Activated naive CD4-positive, alpha-beta T cell treated with anti-CD3 and anti-CD28 coated beads, Interleukin-2, amount 10 ng/mL, durations not matched to agents 7 days and 5 days (primary cell): ENCODE results near the gene NEURL2.
"Not testable (repeated sequence)": the region's sequence is repeated elsewhere in the genome, so short reads cannot be mapped to it uniquely, and the experiment has no call there.

ENCODE experiments used
- CTCF ChIA-PET: fragments of 350-600 bp; sonication (Branson Sonifier 250); formaldehyde crosslinking; loops from one replicate; lab custom pipeline; 2021; ENCODE audit warnings: antibody characterized with exemption; lab: Charles Lee
- DNase-seq: peaks from one replicate; pipeline ENCODE4 v3.0.0-alpha.2; 2020
- H3K27ac Mint-ChIP-seq: one replicate; pipeline ENCODE4 v1.8.0; 2021; ENCODE audit warnings: mild to moderate bottlenecking, moderate library complexity, mixed read lengths
- H3K27me3 Mint-ChIP-seq: one replicate; pipeline ENCODE4 v1.8.0; 2021; ENCODE audit warnings: mild to moderate bottlenecking, mixed read lengths
- H3K36me3 Mint-ChIP-seq: one replicate; pipeline ENCODE4 v1.8.0; 2021; ENCODE audit warnings: mixed read lengths
- H3K4me1 Mint-ChIP-seq: one replicate; pipeline ENCODE4 v1.8.0; 2021; ENCODE audit warnings: mixed read lengths
- H3K4me3 Mint-ChIP-seq: one replicate; pipeline ENCODE4 v1.8.0; 2021; ENCODE audit warnings: mild to moderate bottlenecking, moderate library complexity, mixed read lengths
- H3K9me3 Mint-ChIP-seq: one replicate; pipeline ENCODE4 v1.8.0; 2021; ENCODE audit warnings: mixed read lengths

Gene NEURL2

GRCh38 chr20:45882469-45883099 lies 8.4 kb downstream of the NEURL2 start:
- Mint-ChIP-seq H3K4me3 (peak overlapping the region; percentile 49), H3K4me1 (peaks cover 45% of the 10 kb centered on the region), H3K27ac (no peak overlapping the region), H3K36me3 (peaks cover 25% of the 10 kb centered on the region), H3K9me3 (no peaks in the 10 kb centered on the region), H3K27me3 (no peaks in the 10 kb centered on the region)
- CTCF ChIA-PET = interaction anchor here (2.1 to 2.8 kb wide), 2 partner anchors 8 to 83 kb away, joined by 7 to 8 read pairs; partner anchors contain the start of gene NEURL2
- no peak for DNase-seq

- DNase-seq = peak; percentile 100
- H3K4me1 Mint-ChIP-seq = peaks cover 44% of the 10 kb centered on the region
- H3K27ac Mint-ChIP-seq = peak within 1 kb of the TSS; percentile 91
- H3K36me3 Mint-ChIP-seq = peaks cover 28% of the 10 kb centered on the region
- H3K9me3 Mint-ChIP-seq = no peaks in the 10 kb centered on the region
- H3K4me3 Mint-ChIP-seq = peak within 1 kb of the TSS; percentile 89
- no peaks in the 10 kb centered on the region for H3K27me3 Mint-ChIP-seq
- CTCF ChIA-PET = interaction anchor here (1.4 to 2.8 kb wide), 3 partner anchors 9 to 81 kb away, joined by 3 to 8 read pairs (median 7); partner anchors contain the start of gene NEURL2
These were observed 9.8 kb downstream of the NEURL2 start, which contains the start of gene ZSWIM1 for GRCh38 chr20:45880988-45881788. Gene ZSWIM1 (plus strand): TSS chr20:45881227. CDS start chr20:45882593, 1,366 bp downstream.

- no peak for DNase-seq
- Mint-ChIP-seq H3K4me3 (no peak overlapping the region), H3K9me3 (no peaks in the 10 kb centered on the region), H3K36me3 (peaks cover 18% of the 10 kb centered on the region), H3K4me1 (peaks cover 22% of the 10 kb centered on the region), H3K27ac (no peak overlapping the region), H3K27me3 (no peaks in the 10 kb centered on the region)
- CTCF ChIA-PET = interaction anchor here (0.6 kb wide), 1 partner anchor 1417 kb away, joined by 4 read pairs; no protein-coding TSS in a partner anchor
These were observed 12.8 kb downstream of the NEURL2 start for GRCh38 chr20:45878076-45878761.

- H3K9me3 Mint-ChIP-seq = no peaks in the 10 kb centered on the region
- peaks cover 11% of the 10 kb centered on the region for H3K36me3 Mint-ChIP-seq
- H3K4me1 Mint-ChIP-seq = no peaks in the 10 kb centered on the region
- CTCF ChIA-PET = no interaction called here
- DNase-seq = no peak
- no peak overlapping the region for H3K4me3 Mint-ChIP-seq
- no peak overlapping the region for H3K27ac Mint-ChIP-seq
- H3K27me3 Mint-ChIP-seq = no peaks in the 10 kb centered on the region
These were observed 16.4 kb downstream of the NEURL2 start for GRCh38 chr20:45874576-45874975.

GRCh38 chr20:45874104-45874481 lies 16.9 kb downstream of the NEURL2 start:
- H3K4me3 Mint-ChIP-seq, H3K9me3 Mint-ChIP-seq, H3K4me1 Mint-ChIP-seq, CTCF ChIA-PET, DNase-seq, H3K27me3 Mint-ChIP-seq, H3K27ac Mint-ChIP-seq: not testable (repeated sequence)
- H3K36me3 Mint-ChIP-seq = peaks cover 11% of the 10 kb centered on the region

- peaks cover 11% of the 10 kb centered on the region for H3K36me3 Mint-ChIP-seq
- H3K4me3 Mint-ChIP-seq = no peak overlapping the region
- no peaks in the 10 kb centered on the region for H3K9me3 Mint-ChIP-seq
- H3K4me1 Mint-ChIP-seq = no peaks in the 10 kb centered on the region
- CTCF ChIA-PET = no interaction called here
- H3K27ac Mint-ChIP-seq = no peak overlapping the region
- no peak for DNase-seq
- H3K27me3 Mint-ChIP-seq = no peaks in the 10 kb centered on the region
These were observed 17.5 kb downstream of the NEURL2 start for GRCh38 chr20:45873409-45874103.

- peaks cover 8% of the 10 kb centered on the region for H3K36me3 Mint-ChIP-seq
- H3K9me3 Mint-ChIP-seq = no peaks in the 10 kb centered on the region
- CTCF ChIA-PET = no interaction called here
- DNase-seq = no peak
- H3K4me3 Mint-ChIP-seq = no peak overlapping the region
- H3K27me3 Mint-ChIP-seq = no peaks in the 10 kb centered on the region
- H3K4me1 Mint-ChIP-seq = no peaks in the 10 kb centered on the region
- no peak overlapping the region for H3K27ac Mint-ChIP-seq
These were observed 18.4 kb downstream of the NEURL2 start for GRCh38 chr20:45872626-45873025.

GRCh38 chr20:45867819-45868176 lies 23.2 kb downstream of the NEURL2 start:
- peaks cover 4% of the 10 kb centered on the region for H3K36me3 Mint-ChIP-seq
- no peaks in the 10 kb centered on the region for H3K9me3 Mint-ChIP-seq
- no peaks in the 10 kb centered on the region for H3K27me3 Mint-ChIP-seq
- H3K4me3 Mint-ChIP-seq = no peak overlapping the region
- H3K4me1 Mint-ChIP-seq = peaks cover 2% of the 10 kb centered on the region
- DNase-seq = no peak
- CTCF ChIA-PET = no interaction called here
- H3K27ac Mint-ChIP-seq = no peak overlapping the region

- DNase-seq = no peak
- peaks cover 2% of the 10 kb centered on the region for H3K36me3 Mint-ChIP-seq
- H3K27ac Mint-ChIP-seq = no peak overlapping the region
- CTCF ChIA-PET = no interaction called here
- peaks cover 2% of the 10 kb centered on the region for H3K4me1 Mint-ChIP-seq
- H3K4me3 Mint-ChIP-seq = no peak overlapping the region
- no peaks in the 10 kb centered on the region for H3K9me3 Mint-ChIP-seq
- no peaks in the 10 kb centered on the region for H3K27me3 Mint-ChIP-seq
These were observed 23.7 kb downstream of the NEURL2 start for GRCh38 chr20:45867136-45867818.

GRCh38 chr20:45866454-45866853 lies 24.6 kb downstream of the NEURL2 start:
- peaks cover 2% of the 10 kb centered on the region for H3K4me1 Mint-ChIP-seq
- CTCF ChIA-PET = no interaction called here
- no peaks in the 10 kb centered on the region for H3K9me3 Mint-ChIP-seq
- no peaks in the 10 kb centered on the region for H3K27me3 Mint-ChIP-seq
- H3K4me3 Mint-ChIP-seq = no peak overlapping the region
- no peaks in the 10 kb centered on the region for H3K36me3 Mint-ChIP-seq
- no peak overlapping the region for H3K27ac Mint-ChIP-seq
- DNase-seq = no peak

GRCh38 chr20:45863543-45864470 lies 27.2 kb downstream of the NEURL2 start:
- H3K4me1 Mint-ChIP-seq = peaks cover 13% of the 10 kb centered on the region

GRCh38 chr20:45861221-45862075 lies 29.6 kb downstream of the NEURL2 start:
- DNase-seq = no peak
- Mint-ChIP-seq H3K27ac (no peak overlapping the region), H3K36me3 (peaks cover 14% of the 10 kb centered on the region), H3K4me1 (peaks cover 33% of the 10 kb centered on the region), H3K4me3 (no peak overlapping the region), H3K27me3 (no peaks in the 10 kb centered on the region), H3K9me3 (no peaks in the 10 kb centered on the region)
- CTCF ChIA-PET = no interaction called here

More at GRCh38 chr20:45863543-45864470, 27.2 kb downstream of the NEURL2 start:
- Mint-ChIP-seq H3K9me3 (no peaks in the 10 kb centered on the region), H3K27ac (no peak overlapping the region), H3K4me3 (no peak overlapping the region), H3K27me3 (no peaks in the 10 kb centered on the region), H3K36me3 (peaks cover 8% of the 10 kb centered on the region)
- CTCF ChIA-PET = interaction anchor here (2.0 kb wide), 1 partner anchor 65 kb away, joined by 6 read pairs; no protein-coding TSS in a partner anchor
- no peak for DNase-seq
